NCI-H446 (cell line): Measurements from ENCODE around the gene TOB2.

Experiments used
- DNase-seq, 2 experiments: peaks; one replicate each; lab custom pipeline; 2025; lab: John Stamatoyannopoulos, UW

The TOB2 gene, protein sequence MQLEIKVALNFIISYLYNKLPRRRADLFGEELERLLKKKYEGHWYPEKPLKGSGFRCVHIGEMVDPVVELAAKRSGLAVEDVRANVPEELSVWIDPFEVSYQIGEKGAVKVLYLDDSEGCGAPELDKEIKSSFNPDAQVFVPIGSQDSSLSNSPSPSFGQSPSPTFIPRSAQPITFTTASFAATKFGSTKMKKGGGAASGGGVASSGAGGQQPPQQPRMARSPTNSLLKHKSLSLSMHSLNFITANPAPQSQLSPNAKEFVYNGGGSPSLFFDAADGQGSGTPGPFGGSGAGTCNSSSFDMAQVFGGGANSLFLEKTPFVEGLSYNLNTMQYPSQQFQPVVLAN

DNA sequence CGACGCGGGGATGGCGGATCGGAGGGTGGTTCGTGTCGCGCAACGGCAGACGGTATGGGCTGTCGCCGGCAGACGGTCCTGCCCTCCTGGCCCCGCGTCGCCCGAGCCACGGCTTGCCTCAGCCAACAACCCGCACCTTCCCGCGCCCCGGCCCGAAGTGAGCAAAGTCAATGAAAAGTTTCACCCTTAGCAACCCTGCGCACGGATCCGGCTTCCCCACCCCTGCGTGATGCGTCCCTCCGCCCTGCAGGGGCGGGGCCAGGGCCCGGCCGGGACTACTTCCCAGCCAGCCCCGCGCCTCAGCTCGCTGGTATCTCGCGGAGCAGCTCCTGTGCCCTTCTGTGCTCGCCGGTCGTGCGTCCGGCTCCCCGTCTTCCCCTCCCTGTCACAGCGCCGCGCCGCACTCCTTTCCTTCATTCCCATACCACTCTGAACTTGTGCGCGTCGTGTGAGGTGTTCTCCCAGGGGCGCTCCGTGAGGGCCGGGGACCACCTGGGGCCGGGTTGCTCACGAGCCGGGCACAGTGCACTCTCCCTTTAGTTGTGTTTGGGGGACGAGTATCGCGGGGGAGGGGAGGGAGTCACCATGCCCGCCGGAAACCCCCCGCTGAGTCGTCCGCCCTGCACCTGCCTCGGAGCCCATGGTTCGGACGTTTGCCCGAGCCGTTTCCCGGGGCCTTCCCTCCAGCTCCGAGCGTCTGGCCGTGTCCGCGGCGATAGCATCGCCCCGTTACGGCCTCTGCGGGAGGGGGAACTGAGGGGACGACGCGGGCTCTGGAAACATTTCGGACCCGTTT, at the start of gene TOB2:
TOB2 (minus strand) TSS at position 163 of the 796 bp plus-strand sequence. CDS start 9,456 bp downstream, outside the sequence.
- peak; percentile 84 to 96 for DNase-seq

DNA sequence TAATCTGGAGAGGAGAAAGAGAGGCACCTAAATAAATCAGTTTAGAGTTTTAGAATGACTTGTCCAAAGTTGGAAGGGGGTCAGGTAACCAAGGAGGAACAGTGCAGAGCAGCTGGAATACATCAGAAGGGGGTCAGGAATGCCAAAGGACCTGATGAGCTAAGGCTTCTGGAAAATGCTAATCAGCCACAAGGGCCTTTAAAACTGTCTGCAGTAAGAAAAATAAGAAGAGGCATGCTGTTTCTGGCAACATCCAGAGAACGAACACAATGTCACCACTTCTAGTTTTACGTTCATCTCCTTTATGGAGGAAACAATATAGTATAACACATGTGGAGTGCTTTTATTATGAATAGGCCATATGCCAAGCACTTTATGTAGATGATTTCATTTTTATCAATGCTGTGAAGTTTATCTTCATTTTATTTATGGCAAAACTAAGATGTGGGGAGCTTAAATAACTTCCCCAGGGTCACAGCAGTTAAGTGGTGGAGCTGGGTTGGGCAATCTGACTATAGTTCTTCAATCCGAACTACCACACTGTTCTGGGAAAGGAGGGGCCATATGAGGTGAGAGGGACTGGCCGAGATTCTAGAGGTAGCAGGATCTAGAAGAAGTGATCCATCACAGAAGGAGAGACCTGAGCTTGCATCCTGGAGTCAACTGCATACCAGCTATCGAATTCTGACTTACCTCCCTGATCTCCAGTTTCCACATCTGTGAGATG, 44.9 kb upstream of the TOB2 start:
- no peak for DNase-seq

DNA sequence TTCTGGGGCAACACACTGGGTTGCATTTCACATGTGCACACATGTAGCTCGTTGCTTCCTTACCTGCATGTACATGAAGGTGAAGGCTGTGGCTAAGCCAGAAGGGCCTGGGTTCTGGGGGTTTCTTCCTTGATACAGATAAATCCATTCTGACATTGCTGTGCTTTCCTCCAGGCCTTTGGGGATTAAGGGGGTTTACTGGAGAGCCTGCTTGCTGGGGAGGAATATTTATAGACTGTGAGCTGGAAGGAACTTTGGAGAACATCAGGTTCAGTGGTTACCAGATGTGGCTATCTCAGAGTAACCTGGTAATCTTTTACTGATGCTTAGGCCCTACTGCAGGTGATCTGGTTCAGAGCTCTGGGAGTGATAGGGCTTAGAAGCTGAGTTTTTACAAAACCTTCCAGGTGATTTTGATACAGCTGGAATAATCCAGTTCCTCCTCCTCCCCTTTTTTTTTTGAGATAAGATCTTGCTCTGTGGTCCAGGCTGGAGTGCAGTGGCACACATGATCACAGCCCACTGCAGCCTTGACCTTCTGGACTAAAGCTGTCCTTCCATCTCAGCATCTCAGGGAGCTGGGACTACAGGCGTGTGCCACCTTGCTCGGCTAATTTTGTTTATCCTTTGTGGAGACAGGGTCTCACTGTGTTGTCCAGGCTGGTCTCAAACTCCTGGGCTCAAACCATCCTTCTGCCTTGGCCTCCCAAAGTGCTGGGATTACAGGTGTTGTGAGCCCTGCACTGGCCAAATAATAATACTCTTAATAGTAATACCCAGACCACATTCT, 42.2 kb upstream of the TOB2 start:
- DNase-seq = no peak

DNA sequence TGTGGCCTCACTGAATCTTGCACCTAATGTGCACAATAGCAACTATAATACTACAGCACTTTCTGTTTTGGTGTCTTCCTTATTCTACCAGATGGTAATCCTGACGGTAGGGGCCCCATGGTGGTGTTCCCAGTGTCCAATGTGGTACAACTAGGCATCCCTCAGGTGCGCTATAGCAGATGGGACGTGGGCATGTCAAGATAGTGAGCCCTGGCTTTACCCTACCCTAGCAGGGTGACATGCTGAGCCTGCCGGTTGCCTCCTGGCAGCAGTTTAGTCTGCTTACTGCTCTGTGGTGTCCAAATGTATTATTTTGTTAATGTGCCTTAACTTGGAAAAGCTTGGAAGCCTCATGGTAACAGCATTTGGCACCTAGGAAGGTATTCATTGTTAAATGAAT, 41.5 kb upstream of the TOB2 start:
- DNase-seq = no peak

DNA sequence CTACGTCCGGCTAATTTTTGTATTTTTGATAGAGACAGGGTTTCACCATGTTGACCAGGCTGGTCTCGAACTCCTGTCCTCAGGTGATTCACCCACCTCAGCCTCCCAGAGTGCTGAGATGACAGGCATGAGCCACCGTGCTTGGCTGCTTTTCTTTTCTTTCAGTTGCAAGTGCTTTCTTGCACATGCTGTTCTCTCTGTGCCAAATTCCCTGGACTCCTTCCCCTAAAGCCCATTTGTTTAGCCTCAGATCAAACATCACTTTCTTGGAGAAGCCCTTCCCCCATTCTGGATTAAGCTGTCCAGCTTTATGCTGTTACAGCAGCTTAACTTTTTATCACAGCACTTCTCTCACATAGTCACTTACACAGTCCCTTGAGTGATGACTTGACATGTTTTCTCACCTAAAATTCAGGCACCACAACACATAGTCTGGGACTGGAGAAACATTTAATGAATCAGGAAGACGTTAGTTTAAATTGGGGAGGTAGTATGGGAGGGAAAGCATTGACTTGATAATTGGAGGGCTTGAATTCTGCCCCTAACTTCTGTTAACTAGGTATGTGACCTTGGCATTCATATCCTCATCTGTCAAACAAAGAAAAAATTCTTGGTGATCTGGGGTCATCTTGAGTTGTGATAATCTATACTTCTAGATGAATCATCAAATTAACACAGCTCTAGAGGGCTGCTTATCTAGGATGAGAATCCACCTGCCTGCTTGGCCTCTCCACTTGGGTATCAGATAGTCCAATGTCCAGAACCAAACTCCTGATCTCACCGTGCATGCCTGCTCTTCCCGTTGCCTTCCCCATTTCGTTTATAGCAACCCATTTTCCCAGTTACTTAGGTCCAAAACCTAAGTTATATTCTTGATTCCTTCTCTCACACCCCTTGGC, 40.7 kb upstream of the TOB2 start:
- no peak for DNase-seq

DNA sequence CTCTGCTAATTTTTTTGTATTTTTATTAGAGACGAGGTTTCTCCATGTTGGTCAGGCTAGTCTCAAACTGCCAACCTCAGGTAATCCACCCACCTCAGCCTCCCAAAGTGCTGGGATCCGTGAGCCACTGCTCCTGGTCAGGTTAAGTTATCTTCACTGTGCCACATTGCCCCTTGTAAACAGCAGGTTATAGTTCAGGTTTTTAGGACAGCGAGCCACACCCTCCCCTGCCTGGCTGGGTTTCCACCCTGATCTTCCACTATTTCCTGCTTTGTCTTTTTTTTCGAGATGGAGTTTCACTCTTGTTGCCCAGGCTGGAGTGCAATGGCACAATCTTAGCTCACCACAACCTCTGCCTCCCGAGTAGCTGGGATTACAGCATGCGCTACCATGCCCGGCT, 38.4 kb upstream of the TOB2 start:
- DNase-seq = no peak

DNA sequence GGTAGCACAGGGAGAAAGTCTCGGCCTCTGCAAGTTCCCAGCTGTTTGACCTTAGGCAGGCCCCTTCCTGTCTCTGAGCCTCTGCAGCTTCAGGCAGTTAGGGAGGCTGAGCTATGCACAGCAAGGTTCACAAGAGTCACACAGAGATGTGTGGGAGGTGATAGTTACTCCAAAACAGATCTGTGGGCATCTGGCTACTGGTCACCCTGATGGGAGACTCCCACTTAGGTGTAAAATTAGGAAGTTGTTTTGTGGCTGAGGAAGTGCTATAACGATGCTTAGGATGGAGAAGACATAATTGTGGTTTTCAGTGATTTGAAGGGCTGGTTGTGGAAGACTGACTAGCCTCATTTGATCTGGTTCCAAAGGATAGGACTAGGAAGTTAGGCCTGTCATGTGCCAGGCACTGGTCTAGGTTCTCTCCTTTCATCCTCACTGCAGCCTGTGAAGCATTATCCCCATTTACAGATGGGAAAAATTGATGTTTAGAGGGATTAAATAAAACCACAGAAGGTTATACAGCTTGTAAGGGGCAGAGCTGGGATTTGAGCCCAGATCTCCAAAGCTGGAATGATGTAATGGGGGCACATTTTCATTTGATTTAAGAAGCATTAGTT, 35.8 kb upstream of the TOB2 start:
- no peak for DNase-seq

DNA sequence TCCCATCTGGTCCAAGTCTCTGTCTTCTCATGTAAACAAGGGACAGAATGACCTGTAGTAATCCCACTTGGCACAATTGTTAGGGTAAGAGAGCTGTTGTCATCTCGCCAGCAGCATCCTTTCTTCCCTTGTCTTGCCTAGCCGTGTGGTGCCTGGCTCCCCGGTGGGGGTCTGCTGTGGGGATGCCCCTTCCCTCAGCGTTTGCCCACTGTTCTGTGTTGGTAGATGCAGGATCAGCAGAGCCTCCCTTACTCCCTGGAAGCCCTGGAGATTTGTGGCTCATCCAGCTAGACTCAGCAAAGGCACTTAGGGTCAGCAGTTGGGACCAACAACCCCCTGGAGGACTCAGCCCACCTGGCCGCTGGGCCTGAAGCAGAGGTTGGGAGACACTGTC, 35.3 kb upstream of the TOB2 start:
- no peak for DNase-seq

DNA sequence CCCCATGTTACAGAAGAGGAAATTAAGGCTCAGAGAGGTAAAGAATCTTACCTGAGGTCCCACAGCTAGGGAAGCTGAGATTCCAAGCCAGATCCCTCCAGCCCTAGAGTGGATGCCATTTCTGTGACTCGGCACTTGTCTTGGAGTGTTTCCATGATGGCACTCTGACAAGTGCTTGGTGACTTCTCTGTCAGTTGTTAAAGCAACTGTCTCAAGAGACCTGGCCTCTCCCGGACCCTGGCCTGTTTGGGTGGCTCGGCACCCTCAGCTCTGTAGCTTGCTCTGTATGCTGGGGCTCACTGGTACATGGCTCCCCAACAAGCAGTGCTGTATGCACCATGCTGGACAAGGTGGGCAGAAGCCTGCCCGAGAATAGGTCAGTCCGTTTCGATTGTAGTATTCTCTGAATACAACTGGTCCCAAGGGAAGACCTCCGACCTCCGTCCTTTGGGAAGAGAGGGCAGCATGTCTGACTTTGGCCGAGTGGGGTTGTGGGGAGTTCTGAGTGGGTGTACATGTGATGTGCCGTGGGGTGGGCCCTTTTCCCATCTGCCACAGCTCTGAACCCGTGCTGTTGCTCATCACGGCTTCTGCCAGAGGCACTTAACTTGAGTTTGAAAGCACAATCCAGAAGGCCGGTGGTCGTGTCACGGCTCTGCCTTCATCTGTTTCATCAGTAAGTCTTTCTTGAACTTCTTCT, 34.7 kb upstream of the TOB2 start:
- no peak for DNase-seq

DNA sequence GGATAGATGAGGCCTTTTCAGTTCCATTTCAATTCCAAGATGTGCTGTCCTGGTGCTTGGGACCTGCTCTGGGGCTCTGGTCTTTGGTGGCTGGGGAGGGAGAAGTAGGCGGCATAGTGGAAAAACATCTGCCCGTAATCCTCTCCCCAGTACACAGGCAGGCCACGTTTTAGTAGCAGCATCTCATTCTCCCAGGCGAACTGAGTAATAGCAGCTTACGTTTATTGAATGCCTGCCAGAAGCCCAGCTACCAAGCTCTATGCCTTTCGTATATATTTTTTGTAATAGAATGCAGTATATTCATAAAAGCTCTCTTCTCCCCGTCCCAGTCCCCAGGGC, 33.8 kb upstream of the TOB2 start:
- no peak for DNase-seq

DNA sequence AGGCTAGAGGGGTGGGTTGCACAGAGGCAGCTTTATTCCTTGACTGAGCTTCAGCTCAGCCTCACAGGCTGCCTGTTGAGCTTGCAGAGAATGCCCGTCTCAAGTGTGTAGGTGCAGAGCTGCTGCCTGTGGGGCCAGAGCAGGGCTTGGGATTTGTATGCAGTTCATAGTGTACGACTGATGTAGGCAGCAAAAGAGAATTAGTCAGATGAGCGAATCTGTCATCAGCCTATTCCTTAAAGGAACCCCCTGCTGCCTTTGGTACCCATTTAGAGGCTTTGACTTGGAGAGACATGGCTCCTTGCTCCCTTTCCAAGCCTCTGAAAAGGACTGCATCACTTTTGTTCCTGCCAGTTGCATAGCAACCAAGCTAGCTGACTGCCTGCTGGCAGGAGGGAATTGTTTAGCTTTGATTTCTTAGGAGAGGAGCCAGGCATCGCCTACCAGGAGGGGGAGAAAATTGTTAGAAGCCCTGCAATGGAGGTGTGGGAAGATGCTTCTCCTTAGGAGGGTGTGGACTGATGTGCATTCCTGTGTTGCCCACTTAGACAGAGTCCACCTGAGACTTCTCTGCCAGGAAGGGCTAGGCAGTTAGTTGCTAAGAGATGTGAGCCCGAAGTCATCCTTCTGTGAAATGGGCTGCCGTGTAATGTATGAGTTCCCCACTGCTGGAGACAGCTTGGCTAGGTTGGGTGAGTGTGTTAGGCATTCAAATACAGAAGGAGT, 33.2 kb upstream of the TOB2 start:
- peak in 1 of 2 experiments; percentile 19 for DNase-seq

DNA sequence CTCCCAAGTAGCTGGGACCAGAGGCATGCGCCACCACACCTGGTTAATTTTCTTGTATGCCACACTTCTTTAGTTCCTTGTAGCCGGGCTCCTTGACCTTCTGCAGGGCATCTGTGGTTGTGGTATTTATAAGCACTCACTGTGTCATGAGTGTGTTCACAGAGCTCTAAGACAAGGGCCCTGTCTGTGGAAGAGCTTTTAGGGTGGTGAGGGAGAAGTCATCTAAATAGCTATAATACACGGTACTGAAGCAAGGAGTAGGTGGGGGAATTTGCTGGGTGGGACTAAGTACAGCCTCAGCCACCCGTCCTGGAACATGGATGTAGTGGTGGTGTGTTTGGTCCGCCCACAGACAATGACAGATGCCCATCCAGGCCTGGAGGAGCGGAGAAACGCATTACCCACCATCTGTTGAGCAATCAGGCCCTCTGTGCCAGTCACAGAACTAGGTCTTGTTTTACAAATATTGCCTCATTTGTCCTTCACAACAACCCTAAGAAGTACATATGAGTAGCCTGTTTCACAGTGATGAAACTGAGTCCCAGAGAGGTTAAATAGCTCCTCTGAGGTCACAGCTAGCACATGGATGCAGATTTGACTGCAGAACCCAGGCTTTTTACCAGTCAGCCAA, 32.4 kb upstream of the TOB2 start:
- peak; percentile 31 to 54 for DNase-seq

DNA sequence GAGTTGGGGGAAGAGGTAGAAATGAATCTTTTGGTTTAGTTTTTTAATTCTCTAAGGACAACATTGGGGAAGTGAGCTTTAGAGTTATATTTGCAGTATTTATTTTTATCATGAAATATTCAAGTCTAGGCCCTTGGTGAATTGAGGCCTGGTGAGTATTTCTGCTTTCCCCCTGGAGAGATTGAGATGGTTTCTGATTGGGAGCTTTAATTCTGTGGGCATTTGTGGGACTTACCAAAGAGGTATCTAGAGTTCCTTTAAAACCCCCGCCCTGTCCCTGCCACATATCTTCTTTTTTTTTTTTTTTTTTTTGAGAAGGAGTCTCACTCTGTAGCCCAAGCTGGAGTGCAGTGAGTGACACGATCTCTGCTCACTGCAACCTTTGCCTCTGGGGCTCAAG, 31.9 kb upstream of the TOB2 start:
- no peak for DNase-seq

DNA sequence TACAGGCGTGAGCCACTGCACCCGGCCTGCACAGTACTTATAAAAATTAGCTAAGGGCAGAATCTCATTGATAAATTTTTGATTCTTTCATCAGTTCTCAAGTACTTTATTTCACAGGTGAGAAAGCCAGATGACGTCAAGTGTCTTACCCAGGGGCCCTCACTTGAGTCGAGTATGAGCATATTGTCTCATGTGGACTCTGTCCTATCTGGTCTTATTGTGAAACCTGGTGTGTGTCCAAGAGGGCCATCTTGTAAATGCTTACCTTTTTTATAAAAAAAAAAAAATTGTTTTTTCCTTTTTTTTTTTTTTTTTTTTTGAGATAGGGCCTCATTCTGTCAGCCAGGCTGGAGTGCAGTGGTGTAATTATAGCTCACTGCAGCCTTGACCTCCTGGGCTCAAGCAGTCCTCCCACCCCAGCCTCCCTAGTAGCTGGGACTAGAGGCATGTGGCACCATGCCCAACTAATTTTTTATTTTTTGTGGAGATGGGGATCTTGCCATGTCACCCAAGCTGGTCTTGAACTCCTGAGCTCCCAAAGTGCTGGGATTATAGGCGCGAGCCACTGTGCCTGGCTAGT, 28.4 kb upstream of the TOB2 start:
- DNase-seq = no peak

DNA sequence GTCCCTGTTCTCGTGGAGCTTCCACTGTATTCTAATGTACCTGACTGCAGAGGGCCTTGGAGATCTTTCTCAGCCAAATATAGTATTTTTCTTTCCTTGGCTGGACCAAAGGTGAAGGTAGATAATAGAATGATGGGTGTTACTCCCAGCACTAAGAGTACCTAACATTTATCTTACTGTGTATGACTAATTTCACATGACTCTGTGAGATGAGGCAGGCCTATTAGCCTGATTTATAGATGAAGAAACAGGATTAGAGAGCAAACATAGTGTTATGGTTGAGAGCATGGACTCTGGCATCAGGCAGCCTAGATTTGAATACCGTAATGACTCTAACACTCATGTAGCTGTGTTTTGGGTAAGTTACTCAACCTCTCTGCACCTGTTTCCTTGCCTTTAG, 25.0 kb upstream of the TOB2 start:
- DNase-seq = no peak

DNA sequence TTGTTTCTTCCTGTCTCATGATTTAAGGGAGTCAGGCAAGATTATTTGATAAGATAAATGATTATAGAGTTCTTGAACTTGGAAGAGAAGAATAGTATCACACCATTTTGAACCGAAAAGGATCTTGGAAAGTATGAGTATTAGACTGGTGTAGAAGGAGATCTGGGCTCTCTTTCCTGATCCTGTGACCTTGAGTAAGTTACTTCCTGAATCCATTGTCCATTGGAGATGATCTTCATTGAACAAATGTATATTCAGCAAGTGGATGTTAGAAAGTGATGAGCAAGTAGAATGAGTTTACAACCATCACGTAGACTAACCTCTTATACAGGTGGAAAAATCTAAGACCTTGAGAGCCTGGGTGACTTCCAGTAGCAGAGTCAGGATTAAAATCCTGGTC, 24.3 kb upstream of the TOB2 start:
- DNase-seq = no peak

DNA sequence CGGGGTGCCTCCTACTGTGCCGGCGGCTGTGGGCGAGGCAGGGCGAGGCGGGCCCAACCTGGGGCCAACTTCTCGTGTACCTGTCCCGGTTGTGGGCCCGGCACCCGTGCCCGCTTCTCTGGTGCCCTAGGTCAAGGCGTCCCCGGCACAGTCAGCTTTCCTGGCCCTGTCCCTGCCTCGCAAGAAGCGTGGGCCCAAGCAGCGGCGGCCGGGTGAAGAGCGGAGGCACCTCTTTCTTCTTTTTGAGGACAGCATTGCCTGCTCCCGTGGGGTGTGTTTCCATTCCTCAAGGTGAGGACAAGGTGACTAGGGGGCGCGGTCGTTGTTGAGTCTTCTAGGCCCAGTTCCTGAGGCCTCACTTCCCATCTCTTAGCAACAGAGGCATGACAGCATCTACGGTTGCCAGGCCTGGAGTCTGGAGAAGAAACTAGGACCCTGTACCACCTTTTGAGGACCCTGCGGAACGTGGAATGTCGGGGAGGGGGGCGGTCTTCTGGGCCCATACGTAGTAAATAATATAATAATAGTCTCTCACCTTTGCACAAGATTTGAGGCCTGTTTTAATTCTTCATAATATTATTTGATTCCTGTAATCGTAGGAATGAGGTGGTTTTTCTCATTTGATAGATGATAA, 22.7 kb upstream of the TOB2 start:
- no peak for DNase-seq
